Activated CD8-positive, alpha-beta memory T cell treated with anti-CD3 and anti-CD28 coated beads for 48 hours (primary cell): ENCODE results near the gene ALOX5AP.
A peak's percentile ranks its signal among the peaks of the same experiment; 100 is the strongest.
"Not testable (repeated sequence)": the region's sequence is repeated elsewhere in the genome, so short reads cannot be mapped to it uniquely, and the experiment has no call there.

Source experiments
- DNase-seq, 3 experiments: peaks; one replicate each; pipeline ENCODE4 v3.0.0-alpha.2; 2020; ENCODE audit warnings: low read depth in 2 of 3, low spot score in 2 of 3

The ALOX5AP gene

GRCh38 chr13:30737511-30738337 lies 2.4 kb downstream of the ALOX5AP start:
- DNase-seq = no peak

GRCh38 chr13:30738526-30739236 lies 3.3 kb downstream of the ALOX5AP start:
- no peak for DNase-seq

GRCh38 chr13:30739237-30739528 lies 3.8 kb downstream of the ALOX5AP start:
- DNase-seq = no peak

DNA sequence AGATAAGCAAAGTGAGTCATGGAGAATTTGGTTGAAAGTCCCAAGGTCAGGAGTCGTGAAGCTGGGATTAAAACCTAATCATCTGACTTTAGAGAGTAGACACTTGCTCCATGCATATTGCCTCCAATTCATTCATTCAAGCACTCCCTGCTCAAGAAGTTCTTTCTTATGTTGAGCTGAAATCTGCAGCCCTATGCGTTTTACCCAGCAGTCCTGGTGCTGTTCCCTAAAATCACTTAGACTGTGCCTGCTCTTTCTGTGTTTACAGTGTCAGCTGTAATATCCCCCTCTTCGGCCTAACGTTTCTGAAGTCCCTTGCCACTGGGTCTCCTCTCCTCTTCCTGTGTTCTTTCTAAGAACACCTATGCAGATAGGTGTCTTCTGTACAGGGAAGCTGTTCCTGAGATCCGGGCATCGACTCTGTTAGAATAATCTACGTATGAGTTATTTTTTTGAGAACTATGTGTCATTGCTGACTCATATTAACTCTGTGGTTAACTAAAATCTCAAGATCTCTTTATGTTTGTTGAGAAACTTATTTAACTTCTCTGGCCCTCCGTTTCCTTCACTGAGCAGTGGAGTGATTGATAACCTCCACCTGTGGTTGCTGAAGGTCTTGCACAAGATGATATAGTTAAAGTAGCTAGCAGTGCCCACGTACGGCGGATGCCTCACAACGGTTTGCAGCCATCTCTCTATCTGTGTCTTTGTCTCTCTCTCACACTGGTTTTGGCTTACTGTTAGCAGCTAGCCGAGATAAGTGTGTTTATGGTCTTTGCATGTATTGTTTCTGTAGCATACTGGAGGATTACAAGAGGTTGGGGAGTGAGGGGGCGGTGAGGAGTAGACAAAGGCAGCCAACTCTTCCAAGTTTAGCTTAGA lies 4.7 kb downstream of the ALOX5AP start:
- peak in 2 of 3 experiments; percentile 24 to 34 for DNase-seq

DNA sequence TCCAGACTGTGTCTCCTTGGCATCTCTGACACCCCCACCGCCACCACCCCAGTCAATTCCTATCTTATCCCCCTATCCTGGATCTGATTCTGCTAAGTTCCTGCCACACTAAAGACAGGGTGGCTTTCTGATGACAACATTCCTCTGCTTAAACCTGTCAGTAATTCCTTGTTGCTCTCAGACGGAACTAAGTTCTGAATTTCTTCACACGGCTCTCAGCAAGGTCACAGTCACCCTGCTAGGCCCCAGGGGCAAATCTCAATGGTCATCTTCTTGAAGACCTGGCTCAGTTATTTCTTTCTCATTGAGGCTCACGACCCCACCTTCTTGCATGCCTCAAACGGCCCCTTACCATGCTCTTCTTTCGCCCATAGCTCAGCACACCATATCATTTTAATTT lies 7.6 kb downstream of the ALOX5AP start:
- DNase-seq = no peak

DNA sequence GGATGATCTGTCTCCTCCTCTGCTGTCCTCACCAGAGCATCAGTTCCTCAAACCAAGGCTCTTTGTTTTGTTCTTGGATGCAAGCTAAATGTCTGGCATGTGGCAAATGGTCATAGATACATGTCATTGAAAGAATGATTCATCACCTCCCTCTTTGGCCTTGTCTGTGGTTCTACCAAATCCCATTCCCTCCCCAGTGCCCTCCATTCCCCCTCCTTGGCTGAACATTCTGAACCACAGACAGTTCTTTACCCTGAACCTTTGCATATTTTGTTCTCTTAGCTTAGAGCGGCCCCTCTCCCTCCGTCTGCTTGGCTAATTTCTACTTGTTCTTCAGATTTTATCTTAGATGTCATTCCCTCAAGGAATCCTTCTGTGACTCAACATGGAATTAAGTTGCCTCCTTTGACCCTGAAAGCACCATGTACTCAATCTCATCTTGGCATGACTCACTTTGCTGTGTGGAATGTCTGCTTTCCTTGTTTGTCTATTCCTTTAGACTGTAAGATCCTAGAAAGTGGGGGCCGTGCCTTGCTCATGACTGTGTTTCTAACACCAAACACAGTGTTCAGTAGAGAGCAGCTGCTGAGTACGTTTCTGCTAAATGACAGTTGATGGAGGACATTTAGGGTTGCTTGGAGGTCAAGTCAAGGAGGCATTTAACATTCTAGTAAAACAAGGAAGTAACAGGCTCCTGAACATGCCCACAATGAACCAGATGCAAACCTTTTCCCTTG lies 8.1 kb downstream of the ALOX5AP start:
- no peak for DNase-seq

GRCh38 chr13:30744056-30744680 lies 8.8 kb downstream of the ALOX5AP start:
- peak in 2 of 3 experiments; percentile 64 to 66 for DNase-seq

DNA sequence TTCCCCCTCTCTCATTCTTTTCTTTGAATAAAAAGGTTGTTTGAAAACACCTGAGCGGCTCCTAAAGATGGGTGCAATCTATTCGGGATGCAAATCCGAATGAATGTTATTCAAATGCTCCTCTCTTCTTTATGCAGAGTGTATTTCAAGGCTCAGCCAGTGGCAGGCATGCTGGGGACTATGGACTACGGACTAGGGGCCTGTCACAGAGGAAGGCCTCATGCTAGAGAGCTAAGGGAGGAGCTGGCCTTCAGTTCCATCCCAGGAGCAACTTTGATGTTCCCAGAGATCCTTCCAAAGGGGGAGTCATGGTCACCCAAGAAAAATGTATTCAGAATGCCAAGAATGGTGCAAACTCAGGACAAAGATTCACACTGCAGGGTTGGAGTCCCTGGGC lies 9.3 kb downstream of the ALOX5AP start:
- DNase-seq = no peak

DNA sequence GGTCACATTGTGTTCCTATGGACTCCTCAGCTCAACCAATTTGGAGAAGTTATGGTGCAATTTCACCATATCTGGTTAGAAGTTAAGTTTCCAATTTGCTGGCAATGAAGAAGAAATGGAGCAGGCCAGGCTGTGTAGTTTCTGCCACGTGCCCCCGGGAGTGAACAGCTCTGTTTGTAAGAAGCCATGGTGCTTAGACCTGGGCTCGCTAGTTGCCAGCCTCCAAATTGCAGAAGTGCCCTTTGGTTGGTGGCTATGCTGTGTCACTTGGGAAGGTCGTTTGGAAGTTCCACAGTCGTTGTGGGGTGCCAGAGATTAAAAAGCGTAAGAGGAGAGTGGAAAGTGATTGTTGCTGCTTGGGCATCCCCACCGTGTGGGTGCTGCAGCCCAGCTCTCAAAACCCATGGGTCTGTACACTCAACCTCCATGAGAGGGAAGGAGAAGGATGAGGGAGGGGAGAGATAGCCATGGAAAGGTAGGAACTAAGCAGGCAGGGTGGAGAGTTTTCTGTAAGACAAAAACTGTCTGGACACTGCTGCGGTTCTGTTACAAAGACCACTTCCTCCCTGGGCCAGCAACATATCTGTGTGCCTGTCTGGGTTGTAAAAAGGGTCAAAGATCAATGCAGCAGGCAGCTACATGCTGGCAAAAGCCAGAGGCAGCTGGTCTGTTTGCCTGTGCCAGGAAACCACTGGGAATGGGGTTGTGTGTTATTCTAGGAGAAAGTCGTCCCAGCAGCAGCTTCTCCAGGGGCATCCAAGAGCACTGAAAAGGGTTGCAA lies 10.8 kb downstream of the ALOX5AP start:
- no peak for DNase-seq

- DNase-seq = no peak
These were observed 11.4 kb downstream of the ALOX5AP start for GRCh38 chr13:30746791-30747190.

GRCh38 chr13:30747845-30748244 lies 12.5 kb downstream of the ALOX5AP start:
- DNase-seq = not testable (repeated sequence)

DNA sequence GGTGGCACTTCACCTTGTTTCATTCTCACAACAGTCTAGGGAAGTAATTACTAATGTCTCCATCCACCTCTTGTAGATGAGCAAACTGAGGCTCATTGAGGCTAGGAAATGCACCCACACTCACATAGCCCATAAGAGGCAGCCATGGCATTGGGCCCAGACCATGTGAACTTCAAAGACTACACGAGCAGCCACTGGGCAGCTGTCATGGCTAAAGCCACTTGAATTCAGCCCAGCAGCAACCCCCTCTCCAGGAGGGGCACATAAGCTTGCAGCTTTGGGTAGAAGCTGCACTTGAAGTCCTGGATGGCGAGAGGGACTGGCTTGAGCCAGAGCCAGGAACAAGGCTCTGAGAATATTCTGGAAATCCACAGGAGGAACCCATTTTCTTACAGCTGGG lies 13.4 kb downstream of the ALOX5AP start:
- DNase-seq = no peak

GRCh38 chr13:30750036-30750435 lies 14.7 kb downstream of the ALOX5AP start:
- DNase-seq = no peak

DNA sequence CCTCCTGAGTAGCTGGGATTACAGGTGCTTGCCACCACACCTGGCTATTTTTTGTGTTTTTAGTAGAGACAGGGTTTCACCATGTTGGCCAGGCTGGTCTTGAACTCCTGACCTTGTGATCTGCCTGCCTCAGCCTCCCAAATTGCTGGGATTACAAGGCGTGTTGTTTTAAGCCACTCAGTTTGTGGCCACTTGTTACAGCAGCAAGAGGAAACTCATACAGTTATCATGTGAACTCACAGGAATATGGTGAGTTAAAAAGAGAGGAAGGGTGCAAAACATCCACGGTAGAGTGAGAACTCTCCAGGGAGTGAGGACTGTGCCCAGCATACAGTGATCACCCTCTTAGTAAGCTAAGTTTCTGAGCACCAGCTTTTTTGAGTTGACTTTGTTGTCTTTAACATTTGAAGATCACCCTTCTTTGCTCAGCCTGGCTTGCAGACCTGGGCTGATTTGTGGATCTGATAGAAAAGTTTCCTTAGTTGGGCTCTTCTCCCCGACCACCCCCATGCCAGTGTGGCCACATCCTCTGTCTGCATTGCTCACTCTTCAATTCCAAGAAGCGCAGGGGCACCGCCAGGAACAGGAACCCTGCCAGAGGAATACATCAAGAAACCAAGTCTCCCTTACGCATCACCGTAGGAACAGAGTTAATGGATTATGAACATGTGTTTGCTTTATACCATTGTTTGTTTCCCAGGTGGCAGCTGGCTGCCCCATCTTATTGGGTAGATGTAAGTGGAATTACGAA lies 16.0 kb downstream of the ALOX5AP start:
- DNase-seq = no peak

DNA sequence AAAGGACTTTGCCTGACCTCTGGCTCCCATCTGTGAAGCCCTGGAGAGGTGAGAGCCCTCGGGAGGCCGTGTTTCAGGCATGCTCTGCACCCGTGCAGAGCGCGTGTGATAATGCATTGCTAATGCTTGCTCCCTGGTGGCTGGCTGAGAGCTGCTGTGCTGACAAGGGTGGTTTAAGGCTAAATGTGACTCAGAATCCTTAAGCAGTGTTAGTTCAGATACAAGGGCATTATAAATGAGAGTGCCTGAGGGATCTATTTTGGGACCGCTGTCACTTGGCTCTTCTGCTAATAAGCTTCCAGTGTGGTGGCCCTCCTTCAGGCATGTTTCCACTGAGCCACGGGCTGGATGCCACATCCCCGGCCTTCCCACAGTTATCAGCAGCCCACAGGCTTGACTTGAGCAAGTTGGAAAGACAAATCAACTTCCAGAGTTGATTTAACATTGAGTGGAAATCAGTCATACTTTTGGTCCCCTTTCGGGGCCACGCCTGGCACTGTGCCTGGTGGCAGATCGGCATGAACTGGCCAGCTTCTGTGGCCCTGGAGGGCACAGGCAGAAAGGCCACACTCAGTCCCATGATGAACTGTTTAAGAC lies 17.0 kb downstream of the ALOX5AP start:
- DNase-seq = no peak

- no peak for DNase-seq
These were observed 17.8 kb downstream of the ALOX5AP start for GRCh38 chr13:30753030-30753616.

- no peak for DNase-seq
These were observed 20.3 kb downstream of the ALOX5AP start for GRCh38 chr13:30755678-30756077.

GRCh38 chr13:30757026-30757742 lies 21.8 kb downstream of the ALOX5AP start:
- no peak for DNase-seq
